ENCODE data around the gene KCNF1.
"Not testable (repeated sequence)": the region's sequence is repeated elsewhere in the genome, so short reads cannot be mapped to it uniquely, and the experiment has no call there.

KCNF1 gene

DNA sequence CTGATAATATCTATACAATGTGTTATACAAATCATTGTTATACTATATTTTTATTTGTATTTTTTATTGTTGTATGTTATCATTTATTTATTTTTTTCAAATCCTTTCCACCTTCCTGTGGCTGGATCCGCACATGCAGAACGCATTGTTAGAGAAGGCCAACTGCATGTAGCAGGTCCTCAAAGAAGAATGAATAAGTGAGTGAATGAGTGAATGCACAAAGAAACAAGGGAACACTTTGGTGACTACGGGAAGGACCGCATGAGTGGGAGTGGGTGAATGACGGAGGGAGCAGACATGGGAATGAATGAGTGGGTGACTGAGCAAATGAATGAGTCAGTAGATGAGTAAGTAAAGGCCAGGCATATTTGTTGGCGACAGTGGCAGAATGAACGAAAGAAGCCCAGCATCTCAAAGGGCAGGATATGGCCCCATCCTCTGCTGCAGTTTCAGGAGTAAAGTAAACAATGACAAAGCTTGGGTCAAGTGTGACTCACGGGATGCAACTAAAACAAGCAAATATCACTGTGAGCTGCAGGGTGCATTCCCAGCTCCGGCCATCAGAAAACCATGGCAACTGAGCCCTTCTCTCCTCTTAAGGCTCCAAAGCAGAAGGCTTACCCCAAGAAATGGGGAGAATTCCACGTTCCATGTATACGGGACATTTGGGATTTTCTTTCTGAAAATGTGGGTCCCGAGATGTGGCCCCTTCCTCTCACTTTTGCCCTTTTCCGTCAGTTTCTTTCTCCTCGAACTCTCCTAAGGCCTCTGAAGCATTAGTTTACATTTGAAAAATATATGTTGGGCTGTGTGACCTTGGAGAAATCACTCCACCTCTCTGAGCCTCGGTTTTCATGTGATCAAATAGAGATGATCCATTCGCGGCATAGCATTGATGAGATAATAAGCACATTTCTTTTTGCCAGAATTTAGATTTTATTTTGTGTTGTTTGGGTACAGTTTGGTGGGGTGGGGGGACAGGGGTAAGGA lies 24.5 kb downstream of the KCNF1 start:
- DNase-seq (ENCODE audit: extremely low read depth in 1 of 2, low read depth in 1 of 2) = no peak

DNA sequence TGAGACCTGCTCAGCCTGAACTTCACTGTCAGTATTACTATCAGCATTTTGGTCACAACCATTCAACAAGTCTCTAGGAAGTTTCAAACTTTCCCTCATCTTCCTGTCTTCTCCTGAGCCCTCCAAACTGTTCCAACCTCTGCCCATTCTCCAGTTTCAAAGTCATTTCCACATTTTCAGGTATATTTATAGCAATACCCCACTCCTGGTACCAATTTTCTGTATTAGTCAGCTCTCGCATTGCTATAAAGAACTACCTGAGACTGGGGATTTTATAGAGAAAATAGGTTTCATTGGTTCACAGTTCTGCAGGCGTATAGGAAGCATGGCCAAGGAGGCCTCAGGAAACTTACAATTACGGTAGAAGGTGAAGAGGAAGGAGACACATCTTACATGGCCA lies 27.3 kb downstream of the KCNF1 start:
- no peak for DNase-seq (ENCODE audit: extremely low read depth in 1 of 2, low read depth in 1 of 2)

DNA sequence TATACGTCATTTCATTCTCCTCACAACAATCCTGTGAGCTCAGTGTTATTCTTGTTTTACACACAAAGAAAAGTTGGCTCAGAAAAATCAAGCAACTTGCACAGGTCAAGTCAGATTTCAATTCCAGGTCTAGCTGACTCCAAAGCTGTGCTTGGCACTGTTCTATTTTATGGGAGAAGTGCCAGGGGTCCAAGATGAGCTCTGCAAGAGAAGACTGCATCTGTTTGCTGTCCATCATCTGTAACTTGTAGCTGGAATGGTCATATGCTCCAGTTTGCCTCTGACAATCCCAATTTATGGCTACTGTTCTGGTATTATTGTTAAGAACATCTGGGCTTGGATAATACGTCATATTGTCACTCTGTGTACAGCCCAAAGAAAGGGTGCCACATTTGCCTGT lies 28.9 kb downstream of the KCNF1 start:
- DNase-seq (ENCODE audit: extremely low read depth in 1 of 2, low read depth in 1 of 2) = no peak

DNA sequence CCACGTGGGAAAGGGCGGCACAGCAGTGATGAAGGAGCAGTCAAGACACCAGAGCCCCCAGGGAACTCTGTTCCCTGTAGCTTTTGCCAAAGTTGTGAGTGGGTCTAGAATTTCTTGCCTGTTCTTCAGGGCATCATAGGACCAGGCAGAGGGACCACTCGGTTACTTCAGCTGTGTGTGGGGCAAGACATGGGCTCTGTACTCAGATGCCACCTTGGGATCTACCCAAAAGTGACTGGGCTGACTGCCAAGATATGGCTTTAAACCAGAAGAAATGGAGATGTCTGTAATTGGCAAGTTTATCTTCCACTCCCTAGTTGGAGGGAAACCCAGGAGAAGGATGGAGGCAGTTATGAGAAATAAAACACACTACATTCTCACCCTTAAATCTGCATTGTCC lies 29.6 kb downstream of the KCNF1 start:
- no peak for DNase-seq (ENCODE audit: extremely low read depth in 1 of 2, low read depth in 1 of 2)

DNA sequence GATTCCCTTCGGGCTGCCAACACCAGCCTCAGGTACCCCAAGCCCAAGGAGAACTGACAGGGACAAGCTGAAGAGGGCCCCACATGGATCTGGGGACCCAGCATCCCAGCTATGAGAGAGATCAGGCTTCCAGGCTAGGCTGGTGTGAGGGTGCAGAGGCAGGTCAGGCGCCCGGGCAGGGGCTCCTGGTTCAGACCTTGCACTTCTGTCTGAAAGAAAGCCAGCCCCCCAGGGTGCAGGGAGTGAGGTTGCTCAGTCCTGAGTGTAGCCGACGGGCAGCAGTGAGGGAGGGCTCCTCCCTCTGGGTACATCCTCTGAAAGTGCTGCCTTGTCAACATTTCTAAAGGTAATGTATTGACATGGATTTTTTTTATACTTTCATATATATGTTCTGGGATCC lies 33.1 kb downstream of the KCNF1 start:
- DNase-seq (ENCODE audit: extremely low read depth in 1 of 2, low read depth in 1 of 2) = no peak

DNA sequence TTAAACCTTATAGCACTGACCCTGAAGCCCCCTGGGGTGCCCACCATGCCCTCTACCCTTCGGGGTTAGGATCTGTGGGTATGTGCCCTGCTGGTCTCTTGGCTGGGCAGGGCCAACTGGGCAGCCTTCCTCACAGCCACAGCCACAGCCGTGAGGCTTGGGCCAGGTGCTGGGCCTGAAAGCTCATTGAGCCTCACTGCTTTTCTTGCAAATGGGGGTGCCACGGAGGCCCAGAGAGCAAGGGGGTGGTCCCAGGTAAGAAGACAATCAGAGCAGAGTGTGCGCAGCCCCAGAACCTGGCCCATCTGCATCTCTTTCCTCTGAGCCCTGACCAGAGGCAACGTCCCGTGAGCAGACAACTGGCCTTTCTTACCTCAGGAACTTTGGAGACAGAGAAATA lies 34.7 kb downstream of the KCNF1 start:
- DNase-seq (ENCODE audit: extremely low read depth in 1 of 2, low read depth in 1 of 2) = no peak

DNA sequence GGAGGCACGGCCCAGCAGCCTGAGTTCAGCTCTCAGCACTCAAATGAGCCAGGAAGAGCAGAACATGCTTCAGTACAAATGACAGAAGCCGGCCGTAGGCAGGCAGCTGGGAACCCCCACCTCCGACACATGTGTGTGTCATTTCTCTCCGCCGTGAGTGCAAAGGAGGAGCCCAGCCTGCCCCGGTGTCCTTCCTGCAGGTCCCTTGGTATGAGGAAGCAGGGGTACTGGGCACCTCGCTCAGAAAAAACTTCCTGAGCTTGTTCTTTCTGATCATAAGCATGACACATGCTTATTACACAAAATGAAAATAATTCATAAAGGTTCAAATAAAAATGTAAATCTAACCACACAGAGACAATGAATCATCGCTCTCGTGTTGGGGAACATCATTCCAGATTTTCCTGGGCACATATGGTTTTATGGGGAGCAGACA lies 35.3 kb downstream of the KCNF1 start:
- DNase-seq (ENCODE audit: extremely low read depth in 1 of 2, low read depth in 1 of 2) = no peak

DNA sequence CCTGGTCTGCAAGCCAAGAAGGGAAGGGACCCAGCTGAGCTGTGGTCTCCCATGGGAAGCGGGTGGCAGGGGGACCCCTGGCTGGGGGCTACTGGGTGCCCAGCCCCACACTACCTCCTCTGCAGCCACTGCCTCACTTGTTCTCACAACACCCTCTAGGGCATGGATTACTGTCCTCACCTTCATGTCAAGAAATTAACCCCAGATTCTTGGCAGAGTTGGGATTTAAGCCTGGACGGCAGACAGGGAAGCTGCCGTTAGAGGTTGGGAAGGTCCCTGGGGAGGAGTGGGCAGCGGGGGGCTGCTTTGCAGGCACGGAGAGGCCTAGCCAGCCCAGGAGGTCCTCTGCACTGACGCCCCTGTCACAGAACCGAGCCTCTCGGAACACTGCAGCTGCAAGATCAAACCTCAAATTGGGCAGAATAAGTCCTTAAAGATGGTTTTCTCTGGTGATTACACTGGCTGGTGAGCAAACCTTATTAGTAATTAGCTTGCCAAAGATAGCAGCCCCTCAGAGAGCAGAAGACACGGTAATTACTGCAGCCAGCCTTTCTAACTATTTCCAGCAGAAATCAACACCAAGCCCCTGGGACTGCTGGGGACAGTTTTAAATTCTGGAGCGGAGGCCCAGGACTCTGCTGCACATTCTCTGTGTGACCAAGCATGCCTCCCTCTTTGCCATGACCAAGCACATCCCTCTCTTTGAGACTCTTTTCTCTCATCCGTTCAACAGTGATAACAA lies 35.9 kb downstream of the KCNF1 start:
- no peak for DNase-seq (ENCODE audit: extremely low read depth in 1 of 2, low read depth in 1 of 2)

DNA sequence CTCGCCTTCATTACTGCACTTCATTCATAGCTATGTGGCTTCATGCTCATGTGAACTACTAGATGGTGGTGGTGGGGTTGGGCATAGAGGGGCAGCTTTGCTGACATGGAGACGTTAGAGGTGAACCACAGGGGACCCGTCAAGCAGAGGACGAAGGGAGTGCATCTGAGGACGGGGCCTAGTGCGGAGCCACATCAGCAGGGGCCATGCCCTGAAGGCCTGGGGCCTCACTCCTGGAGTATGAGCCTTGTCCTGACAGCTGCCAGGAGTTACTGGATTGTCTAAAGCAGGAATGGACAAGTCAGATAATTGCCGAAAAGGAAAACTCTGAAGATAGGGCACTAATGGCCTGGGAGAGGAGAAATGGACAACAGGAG lies 36.4 kb downstream of the KCNF1 start:
- DNase-seq (ENCODE audit: extremely low read depth in 1 of 2, low read depth in 1 of 2) = no peak

DNA sequence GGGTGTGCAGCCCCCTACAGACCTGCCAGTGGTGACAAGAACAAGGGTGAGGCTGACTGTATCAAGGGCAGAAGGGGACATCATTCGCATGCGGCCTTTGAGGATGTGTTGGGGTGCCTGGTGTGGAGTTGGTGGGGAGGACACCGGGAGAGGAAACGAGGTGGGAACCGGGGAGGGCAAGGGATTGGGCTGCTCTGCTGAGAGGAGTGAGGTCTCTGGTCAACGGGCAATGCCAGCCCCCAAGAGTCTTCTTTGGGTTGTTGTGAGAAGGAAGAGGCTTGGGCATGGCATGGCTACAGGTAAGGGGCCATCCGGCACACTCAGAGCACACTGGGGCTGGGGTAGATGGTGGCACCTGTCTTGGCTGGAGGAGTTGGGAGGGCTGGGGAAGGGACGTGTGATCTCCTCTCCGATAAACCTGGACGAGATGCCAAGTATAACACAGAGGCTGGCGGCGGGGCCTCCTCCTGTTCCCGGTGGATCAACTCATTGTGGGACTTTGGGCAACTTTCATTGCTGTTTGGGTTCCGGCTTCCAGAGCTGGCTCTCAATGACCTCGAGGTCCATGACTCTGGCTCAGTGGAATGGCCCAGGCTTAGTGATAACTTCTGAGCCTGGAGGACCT lies 37.0 kb downstream of the KCNF1 start:
- DNase-seq (ENCODE audit: extremely low read depth in 1 of 2, low read depth in 1 of 2) = no peak

DNA sequence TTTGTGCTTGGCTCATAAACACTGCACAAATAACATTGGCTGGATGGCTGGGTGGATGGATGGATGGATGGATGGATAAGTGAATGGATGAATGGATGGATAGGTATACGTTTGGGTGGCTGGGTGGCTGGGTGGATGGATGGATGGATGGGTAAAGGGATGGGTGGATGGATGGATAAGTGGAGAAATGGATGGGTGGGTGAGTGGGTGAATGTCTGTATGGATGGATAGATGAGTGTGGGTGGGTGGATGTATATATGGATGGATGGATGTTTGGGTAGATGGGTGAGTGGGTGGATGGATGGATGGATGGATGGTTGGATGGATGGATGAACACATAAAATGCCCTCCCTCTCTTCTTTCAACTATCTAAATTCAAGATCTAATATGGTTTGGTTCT lies 38.1 kb downstream of the KCNF1 start:
- no peak for DNase-seq (ENCODE audit: extremely low read depth in 1 of 2, low read depth in 1 of 2)

DNA sequence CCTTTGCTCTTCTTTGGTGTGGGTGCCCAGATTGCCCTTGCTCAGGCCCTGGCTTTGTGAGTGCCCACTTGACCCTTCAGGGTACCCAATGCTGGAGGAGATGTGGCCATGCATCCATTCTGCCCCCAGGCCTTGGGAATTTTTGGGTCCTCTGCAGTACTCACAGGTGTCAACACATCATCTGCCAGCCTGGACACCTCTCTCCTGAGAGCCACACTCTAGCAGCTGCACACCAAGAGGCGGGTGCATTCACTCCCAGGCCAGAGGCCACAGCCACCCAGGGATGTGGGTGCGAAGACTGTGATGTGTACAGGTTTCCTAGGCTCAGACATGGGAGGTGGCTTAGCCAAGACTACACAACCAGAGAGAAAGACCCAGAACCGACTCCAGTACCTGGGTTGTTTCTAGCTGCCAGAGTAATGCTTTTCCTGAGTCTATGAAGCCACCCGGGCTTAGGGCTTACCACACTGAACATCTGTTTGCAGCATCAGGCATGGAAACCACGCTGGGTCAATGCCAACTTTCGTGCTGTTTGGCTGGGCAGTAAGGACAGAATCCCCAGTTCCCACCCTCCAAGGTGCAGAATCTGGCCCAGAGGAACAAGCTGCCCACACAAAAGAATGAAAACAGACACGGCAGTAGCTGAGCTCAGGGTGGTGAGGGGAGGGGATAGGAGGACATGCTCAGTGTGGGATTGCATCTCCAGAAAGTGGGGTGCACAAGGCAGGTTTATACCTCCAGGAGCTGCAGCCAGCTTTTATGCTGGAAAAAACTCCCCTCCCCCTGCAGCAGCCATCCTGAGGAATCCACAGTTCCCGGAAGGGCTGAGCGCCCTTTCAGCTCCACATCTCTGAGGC lies 40.1 kb downstream of the KCNF1 start:
- no peak for DNase-seq (ENCODE audit: extremely low read depth in 1 of 2, low read depth in 1 of 2)

DNA sequence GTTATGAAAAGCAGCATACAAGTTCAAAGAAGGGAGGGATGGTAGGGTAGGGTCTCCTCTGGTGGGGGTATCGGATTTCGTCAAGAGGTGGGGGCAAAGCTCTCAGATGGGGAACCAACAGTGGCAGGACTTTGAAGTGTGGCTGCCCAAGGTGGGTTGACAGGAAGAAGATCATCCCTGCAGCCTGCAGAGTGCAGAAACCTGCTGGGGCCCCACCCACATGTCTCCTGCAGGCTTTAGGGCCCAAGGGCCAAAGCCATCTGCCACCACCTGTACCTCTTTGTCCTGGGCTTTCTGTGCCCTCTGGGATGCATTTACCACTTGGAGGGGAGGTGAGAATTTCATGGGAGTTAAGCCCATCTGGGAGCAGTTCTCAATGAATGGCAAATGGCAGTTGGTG lies 42.7 kb downstream of the KCNF1 start:
- DNase-seq (ENCODE audit: extremely low read depth in 1 of 2, low read depth in 1 of 2) = no peak

DNA sequence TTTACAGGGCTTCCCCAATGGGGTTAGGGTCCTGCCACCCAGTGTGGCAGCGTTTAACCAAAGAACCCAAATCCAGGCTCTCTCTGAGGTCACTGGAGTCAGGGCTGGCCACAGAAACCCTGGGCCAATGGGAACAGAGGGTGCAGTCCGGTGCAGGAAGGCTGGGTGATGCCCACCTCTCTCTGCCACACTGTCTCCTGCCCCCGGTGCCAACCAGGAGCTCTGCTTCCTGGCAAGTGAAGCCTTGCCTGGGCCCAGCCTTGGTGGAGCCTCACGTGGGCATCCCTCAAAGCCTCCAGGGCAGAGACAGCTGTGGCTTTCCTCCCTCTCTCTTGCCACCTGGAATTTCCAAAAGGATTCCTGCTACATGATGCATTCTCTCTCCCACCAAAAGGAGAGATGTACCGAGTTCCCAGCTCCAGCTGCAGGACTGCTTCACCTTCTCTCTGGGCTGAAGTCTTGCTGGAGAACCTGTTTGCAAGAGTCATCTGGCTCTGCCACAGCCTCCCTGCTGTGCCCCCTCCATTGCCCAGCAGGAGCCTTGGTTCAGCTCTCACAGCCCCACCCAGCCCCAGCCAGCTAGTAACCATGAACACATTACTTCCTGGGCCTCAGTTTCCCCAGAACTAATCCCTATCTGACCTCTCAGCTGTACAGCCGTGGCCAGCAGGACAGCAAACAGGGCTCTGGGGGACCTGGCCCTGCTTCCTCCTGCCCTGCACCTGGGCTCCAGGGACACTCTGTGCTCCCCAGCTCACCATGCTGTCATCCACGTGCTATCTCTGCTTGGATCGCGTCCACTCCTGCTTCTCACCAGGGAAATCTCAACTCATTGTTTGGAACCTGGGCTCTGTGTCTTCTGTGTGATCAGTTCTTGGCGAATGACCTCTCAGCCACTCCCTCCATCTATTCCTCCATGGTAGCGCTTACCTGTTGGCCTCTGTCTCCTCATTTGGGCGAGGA lies 43.4 kb downstream of the KCNF1 start:
- no peak for DNase-seq (ENCODE audit: extremely low read depth in 1 of 2, low read depth in 1 of 2)

DNA sequence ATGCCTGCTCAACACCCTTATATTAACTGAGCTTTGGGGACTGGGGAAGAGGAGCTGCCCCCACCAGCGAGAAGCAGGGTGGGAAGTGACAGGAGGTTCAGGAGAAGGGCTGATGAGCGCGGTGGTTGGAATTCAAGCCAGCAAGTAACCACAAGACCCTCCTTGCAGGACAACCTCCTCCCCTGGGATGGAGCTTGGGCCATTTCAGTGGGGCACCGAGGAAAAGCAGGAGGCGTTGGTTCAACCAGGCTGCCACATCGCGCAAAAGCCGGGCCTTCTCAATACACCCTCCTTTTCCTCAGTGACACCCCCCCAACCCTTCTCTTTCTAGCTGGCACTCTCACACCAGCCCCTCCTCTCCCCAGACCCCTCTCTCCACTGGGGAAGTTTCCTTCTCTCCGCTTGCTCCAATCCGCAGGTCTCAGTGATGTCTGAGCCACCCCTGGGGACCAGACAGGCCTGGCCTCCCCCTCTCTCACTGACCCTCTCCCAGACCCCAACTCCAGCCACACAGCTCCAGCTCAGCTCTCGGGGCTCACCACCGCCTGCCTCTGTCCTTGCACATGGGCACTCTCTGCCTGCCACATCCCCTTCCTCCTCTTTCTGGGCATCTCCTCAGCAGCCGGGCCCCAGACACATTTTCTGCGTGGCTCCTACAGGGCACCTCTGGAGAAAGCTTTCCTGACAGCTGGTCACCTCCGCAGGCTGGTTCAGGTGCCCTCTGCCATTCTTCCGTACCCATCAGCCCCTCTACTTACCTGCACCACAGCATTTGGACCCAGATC lies 44.5 kb downstream of the KCNF1 start:
- no peak for DNase-seq (ENCODE audit: extremely low read depth in 1 of 2, low read depth in 1 of 2)

DNA sequence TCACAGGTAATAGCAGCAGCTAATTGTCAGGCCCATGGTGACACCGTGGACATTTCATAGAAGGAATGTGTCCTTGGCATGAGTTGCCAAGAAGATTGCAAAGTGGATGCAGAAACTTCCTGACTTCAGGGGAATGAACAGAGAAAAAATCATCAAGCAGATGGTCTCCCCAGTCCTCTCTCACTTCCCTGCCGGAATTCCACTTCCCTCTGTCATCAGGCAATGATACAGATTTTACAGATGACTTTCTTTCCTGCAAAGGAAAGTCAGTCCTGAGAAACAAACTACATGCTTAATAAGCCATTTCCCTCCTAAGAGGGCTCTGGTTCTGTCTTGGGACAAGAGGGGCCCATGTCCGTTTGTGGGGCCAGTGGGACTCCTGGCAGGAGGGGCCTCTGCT lies 45.7 kb downstream of the KCNF1 start:
- DNase-seq (ENCODE audit: extremely low read depth in 1 of 2, low read depth in 1 of 2) = no peak

DNA sequence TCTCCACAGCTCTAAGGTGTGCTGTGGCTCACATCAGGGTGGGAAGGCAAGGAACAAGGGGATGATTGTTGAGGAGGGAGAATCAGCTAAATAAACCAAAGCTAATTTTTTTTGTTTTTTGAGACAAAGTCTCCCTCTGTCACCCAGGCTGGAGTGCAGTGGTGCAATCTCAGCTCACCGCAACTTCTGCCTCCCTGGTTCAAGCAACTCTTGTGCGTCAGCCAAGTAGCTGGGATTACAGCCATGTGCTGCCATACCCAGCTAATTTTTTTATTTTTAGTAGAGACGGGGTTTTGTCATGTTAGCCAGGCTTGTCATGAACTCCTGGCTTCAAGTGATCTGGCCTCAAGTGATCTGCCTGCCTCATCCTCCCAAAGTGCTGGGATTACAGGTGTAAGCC lies 46.7 kb downstream of the KCNF1 start:
- DNase-seq (ENCODE audit: extremely low read depth in 1 of 2, low read depth in 1 of 2) = not testable (repeated sequence)

DNA sequence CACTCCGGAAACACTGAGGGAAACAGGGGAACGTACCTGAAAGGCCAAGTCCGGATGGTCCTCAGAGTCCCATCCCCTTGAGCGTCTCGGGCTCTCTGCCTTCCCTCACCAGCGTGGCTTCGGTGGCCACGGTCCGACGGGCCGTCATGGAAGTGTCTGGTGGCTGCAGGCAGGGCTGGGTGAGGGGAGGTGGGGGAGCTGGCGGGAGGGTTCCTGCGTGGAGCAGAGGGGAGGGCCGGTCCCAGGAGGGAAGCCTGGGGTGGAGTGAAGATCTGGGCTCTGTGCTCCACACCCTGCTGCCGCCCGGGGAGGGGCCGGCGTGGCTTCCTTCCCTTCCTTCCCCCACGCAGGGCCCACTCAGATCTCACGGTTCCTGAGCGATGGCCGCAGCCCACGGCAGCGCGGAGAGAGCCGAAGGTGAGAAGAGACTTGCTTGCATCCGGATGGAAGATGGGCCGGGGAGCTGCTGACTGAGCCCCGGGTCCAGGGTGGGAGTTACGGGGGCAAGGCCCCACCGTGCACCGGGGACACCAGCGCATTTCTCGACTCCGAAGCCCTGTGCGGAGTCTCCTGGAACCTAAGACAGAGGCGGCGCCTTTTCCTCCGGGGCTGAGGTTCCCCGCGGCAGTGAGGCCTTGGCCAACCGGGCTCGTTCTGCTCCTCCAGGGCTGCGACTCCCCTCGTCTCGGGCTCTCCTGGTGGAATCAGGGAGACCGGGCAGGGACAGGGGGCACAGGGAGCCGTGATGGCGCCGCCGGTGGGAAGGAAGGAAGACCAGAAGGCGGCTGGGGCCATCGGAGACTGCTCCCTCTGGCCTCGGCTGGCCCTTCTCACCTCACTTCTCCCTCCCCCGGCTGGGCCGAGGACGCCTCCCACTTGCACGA lies 49.1 kb downstream of the KCNF1 start:
- DNase-seq (ENCODE audit: extremely low read depth in 1 of 2, low read depth in 1 of 2) = no peak
